Measurements from ENCODE around the gene DAB2.

DNA sequence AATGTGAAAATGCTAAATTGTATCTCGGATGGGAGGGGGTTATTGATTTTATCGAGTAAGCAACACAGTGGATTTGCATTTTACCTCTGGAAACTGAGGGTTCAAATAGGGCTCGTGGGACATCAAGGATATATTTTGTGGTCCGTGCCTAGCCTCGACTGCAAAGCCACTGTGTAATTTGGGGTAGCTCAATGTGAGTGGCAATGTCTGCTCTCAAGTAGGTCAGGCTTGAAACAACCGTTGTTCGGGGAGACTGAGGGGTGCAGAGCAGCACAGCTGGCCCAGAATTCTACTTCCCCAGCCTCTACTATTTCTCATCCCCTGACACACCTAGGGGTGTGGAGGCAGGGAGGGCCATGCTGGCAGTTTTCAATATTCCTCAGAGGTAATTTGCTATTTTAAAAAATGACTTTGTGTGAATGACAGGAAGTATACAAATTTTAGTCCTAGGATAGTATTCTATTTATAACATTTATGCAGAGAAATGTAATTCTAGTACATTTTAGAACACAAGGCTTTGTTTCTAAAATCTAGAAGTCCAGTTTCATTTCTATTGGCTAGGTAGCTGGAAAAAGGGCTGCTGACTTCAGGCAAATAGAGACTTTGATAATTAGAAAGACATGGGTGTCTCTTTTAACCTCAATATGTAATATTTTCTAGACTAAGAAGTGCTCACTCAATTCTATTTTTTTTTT lies 1.4 kb upstream of the DAB2 start:
- TF ChIP-seq CTCF (IDR thresholded peaks at IDR 0.05) (no peak), POLR2AphosphoS5 (IDR thresholded peaks at IDR 0.05) (no peak), EP300 (IDR thresholded peaks at IDR 0.05) (no peak), POLR2A (IDR thresholded peaks at IDR 0.05) (no peak)

Data from upper lobe of left lung (tissue), 4 donors.